ENCODE measurements around the gene IL36B.

IL36B gene

GRCh38 chr2:113050921-113051895 is 1.5 kb downstream of the IL36B start:
- DNase-seq = no peak

GRCh38 chr2:113046465-113046864 is 6.2 kb downstream of the IL36B start:
- DNase-seq = no peak

- no peak for DNase-seq
These were observed 10.8 kb downstream of the IL36B start for GRCh38 chr2:113041871-113042270.

- no peak for DNase-seq
These were observed 12.9 kb downstream of the IL36B start for GRCh38 chr2:113039719-113040118.

- no peak for DNase-seq
These were observed 13.5 kb downstream of the IL36B start for GRCh38 chr2:113039158-113039557.

- no peak for DNase-seq
These were observed 14.4 kb downstream of the IL36B start for GRCh38 chr2:113038291-113038690.

- no peak for DNase-seq
These were observed 15.9 kb downstream of the IL36B start for GRCh38 chr2:113036763-113037162.

- DNase-seq = no peak
These were observed 18.7 kb downstream of the IL36B start for GRCh38 chr2:113034016-113034415.

- no peak for DNase-seq
These were observed 19.9 kb downstream of the IL36B start for GRCh38 chr2:113032737-113033136.

- DNase-seq = no peak
These were observed 24.6 kb downstream of the IL36B start for GRCh38 chr2:113028112-113028511.

GRCh38 chr2:113027691-113028090 is 25.0 kb downstream of the IL36B start:
- DNase-seq = no peak

GRCh38 chr2:113025737-113026136 is 26.9 kb downstream of the IL36B start:
- DNase-seq = no peak

- DNase-seq = no peak
These were observed 27.9 kb downstream of the IL36B start for GRCh38 chr2:113024764-113025163.

- no peak for DNase-seq
These were observed 31.4 kb downstream of the IL36B start for GRCh38 chr2:113021312-113021711.

- DNase-seq = no peak
These were observed 34.2 kb downstream of the IL36B start for GRCh38 chr2:113018509-113018908.

- no peak for DNase-seq
These were observed 37.0 kb downstream of the IL36B start for GRCh38 chr2:113015655-113016054.

GRCh38 chr2:113015042-113015441 is 37.6 kb downstream of the IL36B start:
- DNase-seq = no peak

GRCh38 chr2:113014067-113014466 is 38.6 kb downstream of the IL36B start:
- DNase-seq = no peak

- no peak for DNase-seq
These were observed 39.4 kb downstream of the IL36B start for GRCh38 chr2:113013336-113013661.

GRCh38 chr2:113012436-113013335 is 40.0 kb downstream of the IL36B start:
- no peak for DNase-seq

GRCh38 chr2:113011108-113011507 is 41.6 kb downstream of the IL36B start:
- no peak for DNase-seq

- no peak for DNase-seq
These were observed 42.6 kb downstream of the IL36B start for GRCh38 chr2:113010088-113010487.

GRCh38 chr2:113009622-113010021 is 43.0 kb downstream of the IL36B start:
- no peak for DNase-seq

GRCh38 chr2:113007250-113007649 is 45.4 kb downstream of the IL36B start:
- no peak for DNase-seq
